ENCODE measurements around the gene DAPK3. TPM values are rescaled to one million over a fixed set of nuclear protein-coding genes. Genes with fewer than 3 reads are reported as not detected.
A peak's percentile ranks its signal among the peaks of the same experiment; 100 is the strongest.

Gene DAPK3
- total RNA-seq, 4 donors from 2014 or later, result 38.2 to 60.4 (median 45.9) TPM

- Histone ChIP-seq H3K4me3 (no peak overlapping the region), H3K36me3 (peaks cover 18 to 77% (median 22%) of the 10 kb centered on the region in 3 donors), H3K4me1 (peaks cover 4 to 54% (median 12%) of the 10 kb centered on the region in 3 donors), H3K27ac (no peak overlapping the region), H3K27me3 (no peaks in the 10 kb centered on the region), H3K9me3 (no peaks in the 10 kb centered on the region)
- intact Hi-C loops (cut with DNase I), result no loop called here
- DNase-seq, result no peak
- TF ChIP-seq POLR2A (IDR thresholded peaks at IDR 0.05), result no peak
- TF ChIP-seq, protein P1, sequence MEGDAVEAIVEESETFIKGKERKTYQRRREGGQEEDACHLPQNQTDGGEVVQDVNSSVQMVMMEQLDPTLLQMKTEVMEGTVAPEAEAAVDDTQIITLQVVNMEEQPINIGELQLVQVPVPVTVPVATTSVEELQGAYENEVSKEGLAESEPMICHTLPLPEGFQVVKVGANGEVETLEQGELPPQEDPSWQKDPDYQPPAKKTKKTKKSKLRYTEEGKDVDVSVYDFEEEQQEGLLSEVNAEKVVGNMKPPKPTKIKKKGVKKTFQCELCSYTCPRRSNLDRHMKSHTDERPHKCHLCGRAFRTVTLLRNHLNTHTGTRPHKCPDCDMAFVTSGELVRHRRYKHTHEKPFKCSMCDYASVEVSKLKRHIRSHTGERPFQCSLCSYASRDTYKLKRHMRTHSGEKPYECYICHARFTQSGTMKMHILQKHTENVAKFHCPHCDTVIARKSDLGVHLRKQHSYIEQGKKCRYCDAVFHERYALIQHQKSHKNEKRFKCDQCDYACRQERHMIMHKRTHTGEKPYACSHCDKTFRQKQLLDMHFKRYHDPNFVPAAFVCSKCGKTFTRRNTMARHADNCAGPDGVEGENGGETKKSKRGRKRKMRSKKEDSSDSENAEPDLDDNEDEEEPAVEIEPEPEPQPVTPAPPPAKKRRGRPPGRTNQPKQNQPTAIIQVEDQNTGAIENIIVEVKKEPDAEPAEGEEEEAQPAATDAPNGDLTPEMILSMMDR (IDR thresholded peaks at IDR 0.05), result no peak
- 86 to 91% methylated on average over 6 to 9 of the region's 15 CpGs for WGBS, 2 donors
These were observed 46.2 kb upstream of the DAPK3 start for GRCh38 chr19:4016903-4017638.

DNA sequence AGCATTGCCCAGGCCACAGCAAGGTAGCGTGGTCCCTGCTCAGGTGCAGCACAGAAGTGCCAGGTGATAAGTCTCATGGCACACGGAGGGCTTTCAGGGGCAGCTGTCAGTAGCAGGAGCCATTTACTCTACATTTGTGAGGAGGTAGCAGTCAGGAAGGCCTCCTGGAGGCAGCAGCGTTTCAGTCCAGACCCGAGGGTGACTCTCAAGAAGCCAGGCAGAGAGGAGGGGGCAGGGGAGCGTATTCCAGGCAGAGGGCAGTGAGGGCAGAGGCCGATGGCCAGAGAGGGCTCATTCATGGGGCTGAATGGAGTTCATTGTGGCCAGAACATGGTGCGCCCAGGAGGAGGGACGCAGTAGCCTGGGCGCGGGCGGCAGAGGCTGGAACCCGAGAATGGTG lies 45.6 kb upstream of the DAPK3 start:
- Histone ChIP-seq H3K27ac (peak overlapping the region in 2 of 4 donors; percentile 51 to 54), H3K4me1 (peaks cover 4 to 56% (median 12%) of the 10 kb centered on the region in 3 donors), H3K9me3 (no peaks in the 10 kb centered on the region), H3K4me3 (no peak overlapping the region), H3K27me3 (no peaks in the 10 kb centered on the region), H3K36me3 (peaks cover 18 to 78% (median 22%) of the 10 kb centered on the region in 3 donors)
- TF ChIP-seq, protein P1 (IDR thresholded peaks at IDR 0.05), result no peak
- TF ChIP-seq POLR2A (IDR thresholded peaks at IDR 0.05), result no peak
- DNase-seq, result no peak
- WGBS, 2 donors, result 89 to 92% methylated on average over 8 to 9 of the region's 12 CpGs
- intact Hi-C loops (cut with DNase I), result no loop called here

DNA sequence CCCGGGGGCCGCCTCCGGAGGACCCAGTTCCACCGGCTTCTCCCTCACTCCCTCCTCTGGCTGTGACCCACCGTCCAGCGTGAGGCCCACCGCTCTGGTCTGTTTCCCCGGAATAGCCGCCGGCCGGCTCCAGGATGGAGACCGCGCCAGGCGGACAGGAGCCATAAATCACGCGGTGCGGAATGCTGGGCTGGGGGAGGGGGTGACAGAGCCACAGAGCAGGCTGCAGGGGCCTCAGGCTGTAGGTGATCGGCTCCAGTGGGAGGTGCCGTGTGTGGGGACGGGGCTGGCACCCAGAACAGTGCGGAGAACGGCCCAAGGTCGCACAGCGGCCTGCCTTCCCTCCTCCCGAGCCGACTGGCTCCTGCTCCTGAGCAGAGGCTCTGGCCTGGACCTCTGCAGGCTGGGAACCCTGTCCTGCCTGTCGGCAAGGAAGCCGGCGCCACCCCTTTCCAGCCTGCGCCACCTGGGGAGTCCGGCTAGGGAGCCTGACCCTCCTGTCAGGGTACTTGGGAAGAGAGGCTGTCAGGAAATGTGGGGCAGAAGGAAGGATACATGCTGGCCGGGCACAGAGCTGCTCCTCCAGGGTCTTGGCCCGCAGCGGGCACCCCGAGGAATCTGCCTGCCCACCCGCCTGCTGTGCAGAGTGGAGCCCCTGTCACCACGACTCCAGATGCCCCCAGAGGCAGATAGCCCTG lies 45.0 kb upstream of the DAPK3 start:
- 47 to 80% methylated on average over 3 to 12 of the region's 37 CpGs for WGBS, 2 donors
- Histone ChIP-seq H3K27me3 (no peaks in the 10 kb centered on the region), H3K4me3 (peak overlapping the region in 1 of 4 donors; percentile 28), H3K9me3 (no peaks in the 10 kb centered on the region), H3K4me1 (peaks cover 9 to 63% (median 13%) of the 10 kb centered on the region in 3 donors), H3K27ac (peak overlapping the region in 3 of 4 donors; percentile 25 to 54 (median 51)), H3K36me3 (peaks cover 18 to 82% (median 22%) of the 10 kb centered on the region in 3 donors)
- intact Hi-C loops (cut with DNase I), result no loop called here
- DNase-seq, result no peak
- TF ChIP-seq POLR2A (IDR thresholded peaks at IDR 0.05), result no peak
- TF ChIP-seq, protein P1 (IDR thresholded peaks at IDR 0.05), result no peak

GRCh38 chr19:4014541-4015491 lies 43.9 kb upstream of the DAPK3 start:
- TF ChIP-seq POLR2A (IDR thresholded peaks at IDR 0.05), result no peak
- TF ChIP-seq, protein P1 (IDR thresholded peaks at IDR 0.05), result no peak
- Histone ChIP-seq H3K27me3 (no peaks in the 10 kb centered on the region), H3K4me3 (peak overlapping the region in 1 of 4 donors; percentile 28), H3K27ac (peak overlapping the region in 3 of 4 donors; percentile 25 to 54 (median 51)), H3K9me3 (no peaks in the 10 kb centered on the region), H3K36me3 (peaks cover 18 to 87% (median 22%) of the 10 kb centered on the region in 3 donors), H3K4me1 (peaks cover 17 to 68% (median 23%) of the 10 kb centered on the region in 3 donors)
- 58 to 61% methylated on average over 5 to 6 of the region's 25 CpGs for WGBS, 2 donors
- no peak for DNase-seq
- intact Hi-C loops (cut with DNase I), result no loop called here

Measured in esophagus squamous epithelium (tissue), 5 donors.